Tibial artery (tissue), 4 donors: ENCODE measurements around the gene KRT35.
"Not testable (repeated sequence)": the region's sequence is repeated elsewhere in the genome, so short reads cannot be mapped to it uniquely, and the experiment has no call there.

Experiments
- DNase-seq, 2 donors: peaks; one replicate each; pipeline ENCODE4 v3.0.0-alpha.2; 2019
- H3K27ac ChIP-seq, 2 donors: fragments of 200-600 bp; sonication (generic) in 1 of 2; 1 replicate in 1 of 2; 2 replicates in 1 of 2; pipeline ENCODE4 v1.5.1; 2018 to 2019; ENCODE audit warnings: mild to moderate bottlenecking in 1 of 2
- H3K27me3 ChIP-seq, 2 donors: fragments of 200-600 bp; sonication (generic) in 1 of 2; one replicate each; pipeline versions ENCODE4 v1.5.1 to v1.6.0; 2016 to 2019
- H3K36me3 ChIP-seq, 3 donors: fragments of 200-600 bp; sonication (generic) in 2 of 3; one replicate each; pipeline ENCODE4 v1.5.1; 2016 to 2019; ENCODE audit warnings: mild to moderate bottlenecking in 2 of 3
- H3K4me1 ChIP-seq, 4 donors: fragments of 200-600 bp; sonication (generic) in 2 of 4; 1 replicate in 3 of 4; 2 replicates in 1 of 4; pipeline ENCODE4 v1.5.1; 2016 to 2019
- H3K4me3 ChIP-seq, 2 donors: fragments of 200-600 bp; sonication (generic) in 1 of 2; 1 replicate in 1 of 2; 2 replicates in 1 of 2; pipeline ENCODE4 v1.5.1; 2018 to 2019; ENCODE audit warnings: mild to moderate bottlenecking in 2 of 2
- H3K9me3 ChIP-seq, 3 donors: fragments of 200-600 bp; sonication (generic) in 1 of 3; one replicate each; pipeline ENCODE4 v1.5.1; 2016 to 2019
- intact Hi-C: fragments of 100-400 bp; cut with DNase I; formaldehyde crosslinking; loops from one replicate; pipeline ENCODE4 v1.15.0; 2023; ENCODE audit warnings: low total_unique reads
- TF ChIP-seq, protein P1 (sequence below), 2 experiments: fragments of 200-600 bp in 1 of 2; fragments of 450-650 bp in 1 of 2; IDR thresholded peaks; one replicate each; pipeline ENCODE4 v1.5.1; 2017 to 2019; ENCODE audit warnings: antibody characterized with exemption in 2 of 2, mild to moderate bottlenecking in 1 of 2, moderate library complexity in 1 of 2

KRT35 gene

DNA sequence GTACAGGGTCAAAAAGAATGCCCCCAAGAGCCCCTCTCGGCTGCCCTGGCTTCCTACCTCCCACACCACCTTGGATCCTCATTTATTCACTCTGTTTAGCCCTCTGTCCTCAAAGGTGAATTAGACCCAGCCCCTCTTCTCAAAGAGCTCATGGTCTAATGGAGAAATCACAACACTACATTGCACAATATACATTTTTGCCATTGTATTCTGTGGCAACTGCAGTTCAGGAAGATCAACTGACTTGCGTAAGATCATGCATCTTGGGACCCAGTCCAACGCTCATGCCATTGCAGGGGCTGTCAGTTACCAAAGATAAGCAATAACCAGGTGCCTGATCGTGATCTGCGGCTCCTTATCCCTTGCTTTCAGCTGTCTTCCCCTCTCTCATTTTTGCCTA, 41.6 kb downstream of the KRT35 start:
- Histone ChIP-seq H3K4me3 (no peak overlapping the region), H3K9me3 (no peaks in the 10 kb centered on the region), H3K27me3 (peaks cover 0 to 3% of the 10 kb centered on the region in 2 donors), H3K4me1 (no peaks in the 10 kb centered on the region), H3K36me3 (no peaks in the 10 kb centered on the region), H3K27ac (no peak overlapping the region)
- TF ChIP-seq, protein P1, sequence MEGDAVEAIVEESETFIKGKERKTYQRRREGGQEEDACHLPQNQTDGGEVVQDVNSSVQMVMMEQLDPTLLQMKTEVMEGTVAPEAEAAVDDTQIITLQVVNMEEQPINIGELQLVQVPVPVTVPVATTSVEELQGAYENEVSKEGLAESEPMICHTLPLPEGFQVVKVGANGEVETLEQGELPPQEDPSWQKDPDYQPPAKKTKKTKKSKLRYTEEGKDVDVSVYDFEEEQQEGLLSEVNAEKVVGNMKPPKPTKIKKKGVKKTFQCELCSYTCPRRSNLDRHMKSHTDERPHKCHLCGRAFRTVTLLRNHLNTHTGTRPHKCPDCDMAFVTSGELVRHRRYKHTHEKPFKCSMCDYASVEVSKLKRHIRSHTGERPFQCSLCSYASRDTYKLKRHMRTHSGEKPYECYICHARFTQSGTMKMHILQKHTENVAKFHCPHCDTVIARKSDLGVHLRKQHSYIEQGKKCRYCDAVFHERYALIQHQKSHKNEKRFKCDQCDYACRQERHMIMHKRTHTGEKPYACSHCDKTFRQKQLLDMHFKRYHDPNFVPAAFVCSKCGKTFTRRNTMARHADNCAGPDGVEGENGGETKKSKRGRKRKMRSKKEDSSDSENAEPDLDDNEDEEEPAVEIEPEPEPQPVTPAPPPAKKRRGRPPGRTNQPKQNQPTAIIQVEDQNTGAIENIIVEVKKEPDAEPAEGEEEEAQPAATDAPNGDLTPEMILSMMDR (IDR thresholded peaks at IDR 0.05): no peak
- no peak for DNase-seq
- intact Hi-C loops: no loop called here

DNA sequence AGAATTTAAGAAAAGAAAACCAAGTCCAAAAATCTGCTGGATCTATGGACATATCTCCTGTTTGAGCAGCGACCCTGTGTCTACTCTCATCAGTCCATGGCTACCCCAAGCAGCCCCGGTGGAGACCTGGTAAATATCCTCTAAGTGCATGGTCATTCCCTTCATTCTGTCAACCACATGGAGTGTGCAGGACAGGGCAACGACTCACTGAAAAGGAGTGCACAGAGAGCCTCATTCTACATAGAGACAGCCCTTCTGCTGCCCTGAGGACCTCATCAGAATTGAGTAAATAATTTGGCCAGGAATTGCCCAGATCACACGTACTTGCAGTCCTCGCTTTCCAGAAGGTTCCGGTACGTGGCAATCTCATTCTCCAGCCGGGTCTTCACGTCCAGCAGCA, 43.2 kb downstream of the KRT35 start:
- Histone ChIP-seq H3K36me3 (no peaks in the 10 kb centered on the region), H3K4me3 (no peak overlapping the region), H3K9me3 (no peaks in the 10 kb centered on the region), H3K27me3 (peaks cover 0 to 2% of the 10 kb centered on the region in 2 donors), H3K4me1 (no peaks in the 10 kb centered on the region), H3K27ac (no peak overlapping the region)
- TF ChIP-seq, protein P1 (IDR thresholded peaks at IDR 0.05): no peak
- intact Hi-C loops: no loop called here
- DNase-seq: no peak

DNA sequence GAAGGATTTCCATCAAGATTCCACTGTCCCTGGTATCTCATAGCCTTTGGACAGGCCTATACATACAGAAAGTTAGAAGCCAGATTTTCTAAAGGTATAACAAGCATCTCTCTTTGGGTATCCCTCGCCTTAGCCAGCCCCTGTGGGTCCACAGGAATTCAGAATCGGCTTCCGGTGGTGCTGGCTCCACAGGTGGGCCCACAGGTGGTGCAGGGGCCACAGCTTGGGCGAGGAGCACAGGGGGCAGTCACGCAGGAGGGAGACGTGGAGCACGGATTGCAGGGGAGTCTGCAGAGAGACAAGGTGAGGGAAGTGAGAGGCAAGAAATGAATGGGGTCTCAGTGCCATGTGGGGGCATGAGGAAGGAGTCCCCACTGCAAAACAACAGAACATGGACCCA, 43.7 kb downstream of the KRT35 start:
- TF ChIP-seq, protein P1 (IDR thresholded peaks at IDR 0.05): no peak
- H3K36me3 ChIP-seq: no peaks in the 10 kb centered on the region
- intact Hi-C loops: no loop called here
- H3K9me3 ChIP-seq: no peaks in the 10 kb centered on the region
- H3K4me3 ChIP-seq: no peak overlapping the region
- H3K27ac ChIP-seq: no peak overlapping the region
- DNase-seq: no peak
- peaks cover 0 to 2% of the 10 kb centered on the region in 2 donors for H3K27me3 ChIP-seq
- H3K4me1 ChIP-seq: no peaks in the 10 kb centered on the region

DNA sequence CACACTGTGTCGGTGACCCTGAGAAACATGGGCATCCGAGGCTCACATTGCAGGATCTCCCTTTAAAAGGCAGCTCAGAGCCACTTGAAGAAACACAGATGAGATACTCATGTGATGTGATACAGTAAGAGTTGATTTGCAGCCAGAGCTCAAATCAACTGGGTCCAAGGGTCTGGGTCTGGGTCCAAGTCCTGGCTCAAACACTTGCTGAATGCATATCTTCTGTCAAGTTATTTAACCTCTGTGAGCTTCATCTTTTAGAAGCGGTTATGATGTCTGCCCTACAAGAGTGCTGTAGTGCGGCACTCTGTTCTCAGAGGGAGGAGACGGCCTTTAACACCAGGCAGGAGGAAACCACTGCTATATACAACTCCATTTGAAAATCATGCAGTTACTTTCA, 46.5 kb downstream of the KRT35 start:
- Histone ChIP-seq H3K27me3 (peaks cover 0 to 5% of the 10 kb centered on the region in 2 donors), H3K36me3 (no peaks in the 10 kb centered on the region), H3K4me3 (no peak overlapping the region), H3K4me1 (no peaks in the 10 kb centered on the region), H3K9me3 (no peaks in the 10 kb centered on the region), H3K27ac (no peak overlapping the region)
- no peak for DNase-seq
- TF ChIP-seq, protein P1 (IDR thresholded peaks at IDR 0.05): no peak
- intact Hi-C loops: no loop called here

DNA sequence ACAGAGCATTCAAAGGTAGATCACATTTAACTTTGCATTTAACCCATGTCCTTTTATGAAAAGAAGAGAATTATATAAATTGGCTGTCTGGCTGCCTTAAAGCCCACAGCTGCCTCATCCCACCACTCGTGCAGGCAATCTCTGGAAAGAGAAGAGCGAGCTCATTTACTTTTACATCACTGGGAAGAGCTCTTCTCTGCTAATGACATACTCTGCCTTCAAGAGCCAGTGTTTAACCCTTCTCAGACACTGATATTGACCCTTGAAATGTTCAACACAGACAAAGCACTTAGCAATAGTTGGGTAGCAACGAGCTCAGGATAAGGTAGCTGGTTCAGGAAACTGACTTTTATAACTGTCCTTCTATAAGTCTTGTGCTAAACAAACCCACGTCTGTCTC, 46.9 kb downstream of the KRT35 start:
- Histone ChIP-seq H3K27me3 (peaks cover 0 to 5% of the 10 kb centered on the region in 2 donors), H3K9me3 (no peaks in the 10 kb centered on the region), H3K36me3 (no peaks in the 10 kb centered on the region), H3K4me3 (no peak overlapping the region), H3K27ac (no peak overlapping the region), H3K4me1 (no peaks in the 10 kb centered on the region)
- intact Hi-C loops: no loop called here
- TF ChIP-seq, protein P1 (IDR thresholded peaks at IDR 0.05): no peak
- DNase-seq: no peak

DNA sequence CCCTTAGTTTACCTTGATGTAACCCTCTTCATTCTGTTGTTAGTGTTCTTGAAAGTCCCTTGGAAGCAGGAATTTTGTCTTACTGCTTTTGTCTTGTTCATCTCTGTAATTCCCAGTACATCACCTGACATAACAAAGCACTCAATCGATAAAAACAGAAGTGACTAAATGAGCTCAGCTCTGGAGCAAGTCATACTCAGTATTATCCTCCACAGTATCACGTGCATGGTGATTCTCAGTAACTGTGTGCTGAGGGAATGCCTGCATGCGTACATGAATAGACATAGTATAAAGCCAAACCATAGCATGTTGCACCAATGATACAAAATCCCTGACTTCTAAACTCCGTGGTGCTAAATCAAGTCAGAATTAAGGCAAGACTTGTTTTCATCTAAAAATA, 47.4 kb downstream of the KRT35 start:
- intact Hi-C loops: no loop called here
- Histone ChIP-seq H3K36me3 (no peaks in the 10 kb centered on the region), H3K27me3 (peaks cover 0 to 5% of the 10 kb centered on the region in 2 donors), H3K27ac (no peak overlapping the region), H3K4me1 (no peaks in the 10 kb centered on the region), H3K4me3 (no peak overlapping the region), H3K9me3 (no peaks in the 10 kb centered on the region)
- no peak for DNase-seq
- TF ChIP-seq, protein P1 (IDR thresholded peaks at IDR 0.05): no peak

DNA sequence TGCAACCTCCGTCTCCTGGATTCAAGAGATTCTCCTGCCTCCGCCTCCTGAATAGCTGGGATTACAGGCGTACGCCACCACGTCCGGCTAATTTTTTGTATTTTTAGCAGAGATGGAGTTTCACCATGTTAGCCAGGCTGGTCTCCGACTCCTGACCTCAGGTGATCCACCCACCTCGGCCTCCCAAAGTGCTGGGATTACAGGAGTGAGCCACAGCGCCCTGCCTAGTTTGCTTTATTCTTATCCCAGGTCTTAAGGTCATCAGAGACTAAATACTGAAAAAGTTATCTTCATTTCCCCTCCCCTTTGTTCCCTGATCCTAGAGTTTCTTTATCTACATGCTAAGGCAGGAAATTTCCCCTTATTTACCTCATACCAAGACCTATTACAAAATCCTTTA, 50.6 kb downstream of the KRT35 start:
- H3K4me1 ChIP-seq, H3K27ac ChIP-seq, H3K4me3 ChIP-seq, H3K27me3 ChIP-seq, H3K9me3 ChIP-seq, intact Hi-C loops, DNase-seq, H3K36me3 ChIP-seq: not testable (repeated sequence)
